ENCODE results near the gene HBQ1.
"Not testable (repeated sequence)": the region's sequence is repeated elsewhere in the genome, so short reads cannot be mapped to it uniquely, and the experiment has no call there.

DNA sequence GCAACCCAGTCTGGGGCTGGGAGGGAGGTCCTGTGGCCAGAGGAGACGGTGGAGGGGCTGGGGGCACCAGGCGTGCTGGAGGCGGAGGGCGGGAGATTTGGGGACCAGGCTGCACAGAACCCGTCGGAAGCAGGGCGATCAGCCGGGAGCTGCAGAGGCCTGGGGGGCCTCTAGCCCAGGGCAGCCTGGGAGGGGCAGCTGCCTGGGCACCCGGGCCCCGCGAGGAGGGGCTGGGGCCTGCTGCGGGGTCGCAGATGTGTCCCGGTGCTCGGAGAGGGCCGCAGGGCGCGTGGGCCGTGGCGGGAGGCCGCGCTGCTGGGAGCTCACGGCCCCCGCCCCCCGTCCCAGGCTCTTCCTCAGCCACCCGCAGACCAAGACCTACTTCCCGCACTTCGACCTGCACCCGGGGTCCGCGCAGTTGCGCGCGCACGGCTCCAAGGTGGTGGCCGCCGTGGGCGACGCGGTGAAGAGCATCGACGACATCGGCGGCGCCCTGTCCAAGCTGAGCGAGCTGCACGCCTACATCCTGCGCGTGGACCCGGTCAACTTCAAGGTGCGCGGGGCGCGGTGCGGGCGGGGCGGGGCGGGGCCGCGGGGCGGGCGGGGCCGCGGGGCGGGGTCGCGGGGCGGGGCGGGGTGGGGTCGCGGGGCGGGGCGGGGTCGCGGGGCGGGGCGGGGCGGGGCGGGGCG lies 16.0 kb upstream of the HBQ1 start:
- TF ChIP-seq POLR2A (IDR thresholded peaks at IDR 0.05), result not testable (repeated sequence)
- TF ChIP-seq, protein P1, sequence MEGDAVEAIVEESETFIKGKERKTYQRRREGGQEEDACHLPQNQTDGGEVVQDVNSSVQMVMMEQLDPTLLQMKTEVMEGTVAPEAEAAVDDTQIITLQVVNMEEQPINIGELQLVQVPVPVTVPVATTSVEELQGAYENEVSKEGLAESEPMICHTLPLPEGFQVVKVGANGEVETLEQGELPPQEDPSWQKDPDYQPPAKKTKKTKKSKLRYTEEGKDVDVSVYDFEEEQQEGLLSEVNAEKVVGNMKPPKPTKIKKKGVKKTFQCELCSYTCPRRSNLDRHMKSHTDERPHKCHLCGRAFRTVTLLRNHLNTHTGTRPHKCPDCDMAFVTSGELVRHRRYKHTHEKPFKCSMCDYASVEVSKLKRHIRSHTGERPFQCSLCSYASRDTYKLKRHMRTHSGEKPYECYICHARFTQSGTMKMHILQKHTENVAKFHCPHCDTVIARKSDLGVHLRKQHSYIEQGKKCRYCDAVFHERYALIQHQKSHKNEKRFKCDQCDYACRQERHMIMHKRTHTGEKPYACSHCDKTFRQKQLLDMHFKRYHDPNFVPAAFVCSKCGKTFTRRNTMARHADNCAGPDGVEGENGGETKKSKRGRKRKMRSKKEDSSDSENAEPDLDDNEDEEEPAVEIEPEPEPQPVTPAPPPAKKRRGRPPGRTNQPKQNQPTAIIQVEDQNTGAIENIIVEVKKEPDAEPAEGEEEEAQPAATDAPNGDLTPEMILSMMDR (IDR thresholded peaks at IDR 0.05), result not testable (repeated sequence)

Data from prostate gland (tissue), 2 donors.